Stimulated activated CD4-positive, alpha-beta T cell treated with anti-CD3 and anti-CD28 coated beads, TNF-alpha, amount 100 ng/mL, for 24 hours (primary cell): ENCODE measurements around the gene KITLG.
"Not testable (repeated sequence)": the region's sequence is repeated elsewhere in the genome, so short reads cannot be mapped to it uniquely, and the experiment has no call there.

Experiments
- DNase-seq, 3 experiments: peaks; one replicate each; pipeline ENCODE4 v3.0.0-alpha.2; 2020; ENCODE audit warnings: low read depth in 3 of 3

KITLG gene

GRCh38 chr12:88576866-88577265, 3.4 kb downstream of the KITLG start:
- DNase-seq: no peak

GRCh38 chr12:88575361-88575970, 4.8 kb downstream of the KITLG start:
- DNase-seq: no peak

GRCh38 chr12:88574278-88574677, 6.0 kb downstream of the KITLG start:
- DNase-seq: no peak

GRCh38 chr12:88573583-88573982, 6.7 kb downstream of the KITLG start:
- no peak for DNase-seq

- DNase-seq: no peak
These were observed 7.3 kb downstream of the KITLG start for GRCh38 chr12:88572781-88573549.

- no peak for DNase-seq
These were observed 8.7 kb downstream of the KITLG start for GRCh38 chr12:88571543-88571942.

GRCh38 chr12:88570103-88570502, 10.2 kb downstream of the KITLG start:
- DNase-seq: no peak

- no peak for DNase-seq
These were observed 13.8 kb downstream of the KITLG start for GRCh38 chr12:88566430-88566829.

GRCh38 chr12:88562846-88563582, 17.3 kb downstream of the KITLG start:
- no peak for DNase-seq

GRCh38 chr12:88562151-88562550, 18.1 kb downstream of the KITLG start:
- no peak for DNase-seq

- DNase-seq: no peak
These were observed 20.5 kb downstream of the KITLG start for GRCh38 chr12:88559772-88560171.

GRCh38 chr12:88559199-88559598, 21.1 kb downstream of the KITLG start:
- no peak for DNase-seq

- DNase-seq: no peak
These were observed 21.9 kb downstream of the KITLG start for GRCh38 chr12:88558340-88558867.

GRCh38 chr12:88556213-88556774, 24.0 kb downstream of the KITLG start:
- no peak for DNase-seq

- DNase-seq: no peak
These were observed 26.2 kb downstream of the KITLG start for GRCh38 chr12:88553941-88554658.

- DNase-seq: no peak
These were observed 27.6 kb downstream of the KITLG start for GRCh38 chr12:88552610-88553079.

GRCh38 chr12:88549929-88550328, 30.3 kb downstream of the KITLG start:
- DNase-seq: no peak

GRCh38 chr12:88547949-88548348, 32.3 kb downstream of the KITLG start:
- not testable (repeated sequence) for DNase-seq

GRCh38 chr12:88546853-88547252, 33.4 kb downstream of the KITLG start:
- DNase-seq: no peak

- DNase-seq: no peak
These were observed 34.0 kb downstream of the KITLG start for GRCh38 chr12:88546226-88546625.
